SK-N-SH (cell line): ENCODE results near the gene HOXB5.

Experiments used
- CTCF ChIP-seq: fragments of 200-600 bp; sonication (generic); IDR thresholded peaks from 2 replicates; pipeline ENCODE4 v1.6.1; 2017; ENCODE audit warnings: antibody characterized with exemption, mild to moderate bottlenecking, moderate library complexity
- EP300 ChIP-seq, 2 experiments: IDR thresholded peaks; 2 replicates each; pipeline versions ENCODE4 v1.4.0 to v1.6.1; 2012; ENCODE audit warnings: borderline replicate concordance in 1 of 2, low read depth in 1 of 2, low read length in 1 of 2
- MXI1 ChIP-seq: IDR thresholded peaks from 2 replicates; pipeline ENCODE4 v1.6.1; 2012; ENCODE audit warnings: mild to moderate bottlenecking, low read depth, low read length, improper control_type of control experiment
- RAD21 ChIP-seq: IDR thresholded peaks from 2 replicates; pipeline ENCODE4 v1.6.1; 2012; ENCODE audit warnings: mild to moderate bottlenecking, low read length
- RFX5 ChIP-seq: IDR thresholded peaks from 2 replicates; pipeline ENCODE4 v1.6.1; 2012; ENCODE audit warnings: mild to moderate bottlenecking, improper control_type of control experiment, low read length
- TAF1 ChIP-seq: IDR thresholded peaks from 2 replicates; pipeline ENCODE4 v1.6.1; 2012; ENCODE audit warnings: low read depth, mild to moderate bottlenecking, low read length, moderate library complexity, borderline replicate concordance
- USF2 ChIP-seq: fragments of 150-350 bp; IDR thresholded peaks from 2 replicates; pipeline ENCODE4 v1.6.1; 2017; ENCODE audit warnings: antibody characterized with exemption, low read length, low read depth, borderline replicate concordance
- YY1 ChIP-seq: IDR thresholded peaks from 2 replicates; pipeline ENCODE4 v1.4.0; 2012; ENCODE audit warnings: low read depth, mild to moderate bottlenecking
- TF ChIP-seq, protein P1 (sequence below): IDR thresholded peaks from 2 replicates; pipeline ENCODE4 v1.6.1; 2012; ENCODE audit warnings: mild to moderate bottlenecking, low read depth, low read length, moderate library complexity
- TF ChIP-seq, protein P2 (sequence below): IDR thresholded peaks from 2 replicates; pipeline ENCODE4 v1.4.0; 2012; ENCODE audit warnings: low read depth

- TF ChIP-seq, protein P1, sequence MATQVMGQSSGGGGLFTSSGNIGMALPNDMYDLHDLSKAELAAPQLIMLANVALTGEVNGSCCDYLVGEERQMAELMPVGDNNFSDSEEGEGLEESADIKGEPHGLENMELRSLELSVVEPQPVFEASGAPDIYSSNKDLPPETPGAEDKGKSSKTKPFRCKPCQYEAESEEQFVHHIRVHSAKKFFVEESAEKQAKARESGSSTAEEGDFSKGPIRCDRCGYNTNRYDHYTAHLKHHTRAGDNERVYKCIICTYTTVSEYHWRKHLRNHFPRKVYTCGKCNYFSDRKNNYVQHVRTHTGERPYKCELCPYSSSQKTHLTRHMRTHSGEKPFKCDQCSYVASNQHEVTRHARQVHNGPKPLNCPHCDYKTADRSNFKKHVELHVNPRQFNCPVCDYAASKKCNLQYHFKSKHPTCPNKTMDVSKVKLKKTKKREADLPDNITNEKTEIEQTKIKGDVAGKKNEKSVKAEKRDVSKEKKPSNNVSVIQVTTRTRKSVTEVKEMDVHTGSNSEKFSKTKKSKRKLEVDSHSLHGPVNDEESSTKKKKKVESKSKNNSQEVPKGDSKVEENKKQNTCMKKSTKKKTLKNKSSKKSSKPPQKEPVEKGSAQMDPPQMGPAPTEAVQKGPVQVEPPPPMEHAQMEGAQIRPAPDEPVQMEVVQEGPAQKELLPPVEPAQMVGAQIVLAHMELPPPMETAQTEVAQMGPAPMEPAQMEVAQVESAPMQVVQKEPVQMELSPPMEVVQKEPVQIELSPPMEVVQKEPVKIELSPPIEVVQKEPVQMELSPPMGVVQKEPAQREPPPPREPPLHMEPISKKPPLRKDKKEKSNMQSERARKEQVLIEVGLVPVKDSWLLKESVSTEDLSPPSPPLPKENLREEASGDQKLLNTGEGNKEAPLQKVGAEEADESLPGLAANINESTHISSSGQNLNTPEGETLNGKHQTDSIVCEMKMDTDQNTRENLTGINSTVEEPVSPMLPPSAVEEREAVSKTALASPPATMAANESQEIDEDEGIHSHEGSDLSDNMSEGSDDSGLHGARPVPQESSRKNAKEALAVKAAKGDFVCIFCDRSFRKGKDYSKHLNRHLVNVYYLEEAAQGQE, result no peak
- TF ChIP-seq CTCF, result no peak
- TF ChIP-seq USF2, result no peak
- TF ChIP-seq RAD21, result no peak
- TF ChIP-seq MXI1, result no peak
- TF ChIP-seq YY1, result peak; percentile 72; the same call in 1 of the 2 replicates
- no peak for TF ChIP-seq EP300 (IDR thresholded peaks at IDR 0.05; ENCODE audit: borderline replicate concordance in 1 of 2, low read depth in 1 of 2, low read length in 1 of 2)
- TF ChIP-seq, protein P2, sequence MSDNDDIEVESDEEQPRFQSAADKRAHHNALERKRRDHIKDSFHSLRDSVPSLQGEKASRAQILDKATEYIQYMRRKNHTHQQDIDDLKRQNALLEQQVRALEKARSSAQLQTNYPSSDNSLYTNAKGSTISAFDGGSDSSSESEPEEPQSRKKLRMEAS, result no peak
- TF ChIP-seq TAF1, result no peak
- TF ChIP-seq RFX5, result no peak
Observed at GRCh38 chr17:48541577-48542113, 51.9 kb downstream of the HOXB5 start.
